CD4-positive, alpha-beta T cell (primary cell): ENCODE results near the gene LRRC55. TPM values are rescaled to one million over a fixed set of nuclear protein-coding genes. Genes with fewer than 3 reads are reported as not detected.

Experiments
- ATAC-seq: fragments of 200-7000 bp; cut with Tn5 transposase; one replicate; pipeline ENCODE4 v1.10.0; 2022; ENCODE audit warnings: mild to moderate bottlenecking; ENCODE audit not compliant: poor library complexity
- CTCF ChIA-PET: fragments of 350-600 bp; sonication (Branson Sonifier 250); formaldehyde crosslinking; loops from one replicate; lab custom pipeline; 2021; ENCODE audit warnings: antibody characterized with exemption, inconsistent platforms; lab: Charles Lee
- POLR2A ChIA-PET: fragments of 350-600 bp; sonication (Branson Sonifier 250); formaldehyde crosslinking; loops from one replicate; lab custom pipeline; 2021; ENCODE audit warnings: antibody characterized with exemption, inconsistent platforms; lab: Charles Lee
- DNase-seq, 14 experiments: peaks; one replicate each; pipeline ENCODE4 v3.0.0-alpha.2; 2013 to 2020; ENCODE audit warnings: mixed read lengths in 2 of 14
- H3K27ac ChIP-seq, 2 donors: one replicate each; pipeline versions ENCODE4 v1.5.1 to v1.7.0; 2013; ENCODE audit warnings: low read length in 2 of 2, low read depth in 1 of 2, mild to moderate bottlenecking in 1 of 2
- H3K27me3 ChIP-seq, 2 experiments: 1 replicate in 1 of 2; 2 replicates in 1 of 2; pipeline versions ENCODE4 v1.6.1 to v1.7.0; 2013; ENCODE audit warnings: low read length in 2 of 2, control low read depth in 1 of 2, mild to moderate bottlenecking in 1 of 2, moderate library complexity in 1 of 2; ENCODE audit not compliant: insufficient read depth in 2 of 2, control insufficient read depth in 1 of 2
- H3K36me3 ChIP-seq: one replicate; pipeline ENCODE4 v1.6.1; 2013; ENCODE audit warnings: low read length, control low read depth; ENCODE audit not compliant: insufficient read depth
- H3K4me1 ChIP-seq: one replicate; pipeline ENCODE4 v1.6.1; 2013; ENCODE audit warnings: low read length, control low read depth; ENCODE audit not compliant: insufficient read depth
- H3K4me3 ChIP-seq: one replicate; pipeline ENCODE4 v1.5.1; 2013; ENCODE audit warnings: mild to moderate bottlenecking, low read length, moderate library complexity
- H3K9me3 ChIP-seq, 2 experiments: 1 replicate in 1 of 2; 2 replicates in 1 of 2; pipeline versions ENCODE4 v1.6.1 to v1.7.0; 2013; ENCODE audit warnings: low read length in 2 of 2, mild to moderate bottlenecking in 2 of 2, control low read depth in 1 of 2, moderate library complexity in 1 of 2; ENCODE audit not compliant: control insufficient read depth in 1 of 2, insufficient read depth in 1 of 2
- H3K27ac Mint-ChIP-seq: one replicate; pipeline ENCODE4 v1.8.0; 2020; ENCODE audit warnings: mixed read lengths
- H3K27me3 Mint-ChIP-seq: one replicate; pipeline ENCODE4 v1.8.0; 2021; ENCODE audit warnings: mixed read lengths
- H3K36me3 Mint-ChIP-seq: one replicate; pipeline ENCODE4 v1.8.0; 2021; ENCODE audit warnings: low read depth, mixed read lengths
- H3K4me1 Mint-ChIP-seq: one replicate; pipeline ENCODE4 v1.8.0; 2021; ENCODE audit warnings: low read depth, mixed read lengths
- H3K4me3 Mint-ChIP-seq: one replicate; pipeline ENCODE4 v1.8.0; 2020; ENCODE audit warnings: mild to moderate bottlenecking, mixed read lengths
- H3K9me3 Mint-ChIP-seq: one replicate; pipeline ENCODE4 v1.8.0; 2020; ENCODE audit warnings: mixed read lengths
- CTCF ChIP-seq: fragments of 200-600 bp; IDR thresholded peaks from one replicate; pipeline ENCODE4 v1.8.0; 2022; ENCODE audit warnings: antibody characterized with exemption, mild to moderate bottlenecking
- intact Hi-C, 2 experiments: fragments of 100-400 bp; cut with DNase I in 1 of 2; cut with micrococcal nuclease in 1 of 2; formaldehyde crosslinking; loops; one replicate each; pipeline versions ENCODE4 v1.15.1 to v1.9.0; 2023 to 2025; cut with DNase I, micrococcal nuclease
- total RNA-seq, 174 experiments: library from RNA in 2 of 174; stranded (reverse) in 2 of 174; gene quantifications; one replicate each; pipeline ENCODE4 v1.2.3 and lab custom pipeline; 2021 to 2026

Gene LRRC55
- total RNA-seq, 2 experiments from 2014 or later = not detected

- Mint-ChIP-seq H3K27ac (no peak overlapping the region), H3K9me3 (no peaks in the 10 kb centered on the region), H3K36me3 (no peaks in the 10 kb centered on the region), H3K4me1 (peaks cover 6% of the 10 kb centered on the region), H3K27me3 (peaks cover 61% of the 10 kb centered on the region), H3K4me3 (no peak overlapping the region)
- intact Hi-C loops = no loop called here
- CTCF ChIA-PET = no interaction called here
- no peak overlapping the region for H3K4me3 ChIP-seq
- H3K27ac ChIP-seq = no peak overlapping the region
- H3K36me3 ChIP-seq = no peaks in the 10 kb centered on the region
- no peak for DNase-seq
- no peak for TF ChIP-seq CTCF
- peaks cover 13 to 21% of the 10 kb centered on the region in 2 experiments for H3K27me3 ChIP-seq
- no peaks in the 10 kb centered on the region for H3K4me1 ChIP-seq
- POLR2A ChIA-PET = no interaction called here
- no peak for ATAC-seq
- no peaks in the 10 kb centered on the region for H3K9me3 ChIP-seq
Measured at GRCh38 chr11:57240007-57240406, 58.3 kb downstream of the LRRC55 start.

- Mint-ChIP-seq H3K27ac (no peak overlapping the region), H3K4me3 (no peak overlapping the region), H3K36me3 (no peaks in the 10 kb centered on the region), H3K9me3 (no peaks in the 10 kb centered on the region), H3K4me1 (peaks cover 6% of the 10 kb centered on the region), H3K27me3 (peaks cover 53% of the 10 kb centered on the region)
- Histone ChIP-seq H3K27me3 (peaks cover 11 to 16% of the 10 kb centered on the region in 2 experiments), H3K4me3 (no peak overlapping the region), H3K36me3 (no peaks in the 10 kb centered on the region), H3K4me1 (no peaks in the 10 kb centered on the region), H3K9me3 (no peaks in the 10 kb centered on the region), H3K27ac (no peak overlapping the region)
- POLR2A ChIA-PET = no interaction called here
- CTCF ChIA-PET = interaction anchor here (0.5 kb wide), 1 partner anchor 335 kb away, joined by 3 read pairs; no protein-coding TSS in a partner anchor
- DNase-seq (no peak), ATAC-seq (no peak)
- no peak for TF ChIP-seq CTCF
- intact Hi-C loops = no loop called here
Measured at GRCh38 chr11:57240757-57241156, 59.0 kb downstream of the LRRC55 start.

Other genes starting within 250 kb of the LRRC55 start
- gene OR5AK2, start 193.0 kb upstream of the LRRC55 start, total RNA-seq = not detected
- not detected for gene APLNR, start 55.3 kb downstream of the LRRC55 start, total RNA-seq
- gene TNKS1BP1, start 143.0 kb downstream of the LRRC55 start, total RNA-seq = 10 to 100 TPM; 12.9 to 13.2 TPM
- gene SSRP1, start 153.9 kb downstream of the LRRC55 start, total RNA-seq = 10 to 100 TPM; 36.7 to 41.2 TPM
- gene P2RX3, start 156.4 kb downstream of the LRRC55 start, total RNA-seq = not detected
- gene PRG3, start 199.2 kb downstream of the LRRC55 start, total RNA-seq = not detected
- gene PRG2, start 208.7 kb downstream of the LRRC55 start, total RNA-seq = 1 to 10 TPM in 1 of 2 experiments, under 1 TPM in 1; 0.53 to 1.1 TPM
- gene SLC43A3, start 245.2 kb downstream of the LRRC55 start, total RNA-seq = 1 to 10 TPM; 6.9 to 7.3 TPM